Esophagus muscularis mucosa (tissue), 3 donors: ENCODE results near the gene CTSD.

ENCODE experiments used
- CTCF ChIP-seq, 3 experiments: fragments of 200-600 bp in 2 of 3; fragments of 450-650 bp in 1 of 3; sonication (generic) in 2 of 3; IDR thresholded peaks; one replicate each; pipeline ENCODE4 v1.5.1; 2017 to 2019; ENCODE audit warnings: antibody characterized with exemption in 3 of 3, mild to moderate bottlenecking in 2 of 3, moderate library complexity in 1 of 3
- POLR2A ChIP-seq: fragments of 450-650 bp; IDR thresholded peaks from one replicate; pipeline ENCODE4 v1.6.1; 2017; ENCODE audit warnings: antibody characterized with exemption, moderate library complexity, mild to moderate bottlenecking, low read depth
- POLR2AphosphoS5 ChIP-seq, 2 donors: sonication (generic); formaldehyde crosslinking; IDR thresholded peaks; one replicate each; pipeline ENCODE4 v1.6.1; 2017; ENCODE audit warnings: antibody characterized with exemption in 2 of 2

- no peak for TF ChIP-seq POLR2A
- TF ChIP-seq CTCF (IDR thresholded peaks at IDR 0.05): no peak
- no peak for TF ChIP-seq POLR2AphosphoS5 (IDR thresholded peaks at IDR 0.05)
These were observed 32.8 kb upstream of the CTSD start for GRCh38 chr11:1796413-1797011.
